GM12878 (cell line): Measurements from ENCODE around the gene ARIH2. TPM values are rescaled to one million over a fixed set of nuclear protein-coding genes. Genes with fewer than 3 reads are reported as not detected.

Experiments
- ATAC-seq: fragments of 200-7000 bp; cut with Tn5 transposase; 3 replicates; pipeline ENCODE4 v1.9.1; 2020; ENCODE audit warnings: mild to moderate bottlenecking, moderate library complexity
- BruUV-seq: library from RNA; stranded (reverse); fragments of 400-500 nt; replicated peaks from 2 replicates; lab custom pipeline; 2021; lab: Mats Ljungman, UMichigan
- CTCF ChIA-PET: fragments of 300-600 bp; sonication (Branson Sonifier 250); formaldehyde crosslinking; extraction: SDS; loops from one replicate; lab custom pipeline; 2021; ENCODE audit warnings: inconsistent platforms; lab: Yijun Ruan, JAX
- POLR2A ChIA-PET: fragments of 350-600 bp; formaldehyde crosslinking; extraction: SDS; loops from one replicate; lab custom pipeline; 2021; ENCODE audit warnings: inconsistent platforms; lab: Charles Lee
- RAD21 ChIA-PET: fragments of 300-600 bp; sonication (Branson Sonifier 250); formaldehyde crosslinking; loops from one replicate; lab custom pipeline; 2023; ENCODE audit warnings: antibody characterized with exemption; ENCODE audit not compliant: unreplicated experiment; lab: Charles Lee
- SMC1A ChIA-PET: fragments of 300-600 bp; sonication (Branson Sonifier 250); formaldehyde crosslinking; loops from one replicate; lab custom pipeline; 2023; ENCODE audit not compliant: unreplicated experiment, uncharacterized antibody; lab: Charles Lee
- DNase-seq: peaks from one replicate; pipeline ENCODE4 v3.0.0-alpha.2; 2011; ENCODE audit warnings: low read depth, low spot score
- FAIRE-seq: peaks from 3 replicates; lab custom pipeline; 2011; peaks lifted over from hg19 to GRCh38; lab: Jason Lieb, UNC
- H2AFZ ChIP-seq: 2 replicates; pipeline ENCODE4 v1.6.0; 2011; ENCODE audit warnings: low read depth, low read length, control low read depth; ENCODE audit not compliant: control insufficient read depth
- H3K27ac ChIP-seq: 2 replicates; pipeline ENCODE4 v1.5.1; 2011; ENCODE audit warnings: control low read depth; ENCODE audit not compliant: control insufficient read depth, insufficient read depth
- H3K27me3 ChIP-seq, 2 experiments: replicated peaks in 1 of 2; 2 replicates each; pipeline versions ENCODE4 v1.6.0 to v1.6.1; 2011; ENCODE audit warnings: low read length in 1 of 2; ENCODE audit not compliant: control insufficient read depth in 2 of 2, insufficient read depth in 2 of 2
- H3K36me3 ChIP-seq, 2 experiments: 2 replicates each; pipeline ENCODE4 v1.5.1; 2011; ENCODE audit warnings: low read length in 1 of 2; ENCODE audit not compliant: control insufficient read depth in 2 of 2, insufficient read depth in 2 of 2
- H3K4me1 ChIP-seq: 2 replicates; pipeline ENCODE4 v1.6.1; 2011; ENCODE audit warnings: mild to moderate bottlenecking, low read length, moderate library complexity, mixed read lengths; ENCODE audit not compliant: control insufficient read depth, insufficient read depth
- H3K4me2 ChIP-seq: 2 replicates; pipeline ENCODE4 v1.6.0; 2011; ENCODE audit warnings: control low read depth; ENCODE audit not compliant: control insufficient read depth, insufficient read depth
- H3K4me3 ChIP-seq: fragments of 200-600 bp; sonication (generic); 2 replicates; pipeline ENCODE4 v1.5.1; 2016
- H3K79me2 ChIP-seq: 2 replicates; pipeline ENCODE4 v1.6.0; 2011; ENCODE audit warnings: low read length; ENCODE audit not compliant: control insufficient read depth, insufficient read depth
- H3K9ac ChIP-seq: 2 replicates; pipeline ENCODE4 v1.8.0; 2011; ENCODE audit warnings: low read length, control low read depth, mixed read lengths; ENCODE audit not compliant: control insufficient read depth, insufficient read depth
- H3K9me3 ChIP-seq: replicated peaks from 3 replicates; pipeline ENCODE4 v1.5.1; 2011; ENCODE audit warnings: mild to moderate bottlenecking, low read length; ENCODE audit not compliant: control insufficient read depth, insufficient read depth
- H4K20me1 ChIP-seq: 2 replicates; pipeline ENCODE4 v1.6.0; 2011; ENCODE audit not compliant: control insufficient read depth, insufficient read depth
- RAD21 ChIP-seq: IDR thresholded peaks from 2 replicates; pipeline ENCODE4 v1.6.1; 2011; ENCODE audit warnings: mild to moderate bottlenecking, low read depth, low read length, moderate library complexity; ENCODE audit not compliant: insufficient read depth
- RB1 ChIP-seq: fragments of 450-650 bp; formaldehyde crosslinking; IDR thresholded peaks from 2 replicates; pipeline ENCODE4 v1.6.1; 2017; ENCODE audit warnings: mild to moderate bottlenecking, borderline replicate concordance
- RUNX3 ChIP-seq: IDR thresholded peaks from 2 replicates; pipeline ENCODE4 v1.6.1; 2012; ENCODE audit warnings: low read length, inconsistent platforms
- TARDBP ChIP-seq: IDR thresholded peaks from 2 replicates; pipeline ENCODE4 v1.6.1; 2016; ENCODE audit warnings: borderline replicate concordance
- WGBS: methylation state at CpG from one replicate; pipeline ENCODE4 v1.1.6; 2016; ENCODE audit warnings: low lambda C conversion rate; ENCODE audit not compliant: insufficient replicate concordance, insufficient coverage; ENCODE audit errors: missing lambda C conversion rate; 5-methylcytosine and 5-hydroxymethylcytosine counted together
- in situ Hi-C: fragments of 300-500 bp; cut with MboI; formaldehyde crosslinking; loops from 9 replicates; pipeline ENCODE4 v1.14.3; 2018; ENCODE audit warnings: mixed read lengths
- intact Hi-C: fragments of 100-400 bp; cut with micrococcal nuclease; formaldehyde crosslinking; loops from one replicate; pipeline ENCODE4 v1.14.2; 2022; ENCODE audit not compliant: unreplicated experiment
- polyA plus RNA-seq, 11 experiments: library from polyadenylated mRNA; depleted of rRNA in 4 of 11; unstranded in 6 of 11; stranded (reverse) in 5 of 11; fragments of >200 nt; fragmentation: Nextera tagmentation in 4 of 11; fragmentation: Illumina TruSeq in 1 of 11; extraction: Ambion mirVana in 4 of 11; extraction: Trizol in 1 of 11; gene quantifications; 1 replicate in 1 of 11; 2 replicates in 10 of 11; pipeline versions ENCODE4 v1.2.1 to v1.2.3, GENCODE V29; 2011 to 2016; ENCODE audit warnings: inconsistent platforms in 2 of 11, missing spikeins in 2 of 11, low read depth in 1 of 11
- total RNA-seq, 4 experiments: library from RNA; depleted of rRNA in 3 of 4; stranded (reverse); fragments of >200 nt in 3 of 4; fragmentation: Illumina TruSeq in 1 of 4; extraction: Trizol in 1 of 4; gene quantifications; 2 replicates each; pipeline versions ENCODE4 v1.2.1 to v1.2.3, GENCODE V29; 2013 to 2021
- TF ChIP-seq, protein P1 (sequence below): fragments of 450-650 bp; IDR thresholded peaks from 2 replicates; pipeline ENCODE4 v1.6.1; 2016; ENCODE audit warnings: mild to moderate bottlenecking

The ARIH2 gene
- total and polyA plus RNA-seq, 10 of the 15 experiments (the other 5 are each of a cell fraction or from before 2014, with no cell fraction given): 18.7 to 74.7 (median 63.7) TPM

- no peaks in the 10 kb centered on the region for H3K27me3 ChIP-seq
- H2AFZ ChIP-seq: no peak overlapping the region
- ATAC-seq (no peak), FAIRE-seq (no peak)
- no peaks in the 10 kb centered on the region for H3K9me3 ChIP-seq
- no peaks in the 10 kb centered on the region for H3K36me3 ChIP-seq
- peaks cover 18% of the 10 kb centered on the region for H3K4me1 ChIP-seq
- intact Hi-C loops: loop anchor here (5.0 kb wide), 1 partner anchor 50 kb away; the partner anchor contains the start of gene PRKAR2A
- no peak for TF ChIP-seq RB1
- TF ChIP-seq RUNX3: peak; percentile 63
- TF ChIP-seq, all 136 proteins: peak for 1
- no TSS peak for BruUV-seq
- ChIA-PET CTCF (interaction anchor here (0.5 to 3.2 kb wide), 10 partner anchors 10 to 738 kb away, joined by 3 to 12 read pairs (median 4); partner anchors contain the start of genes ARIH2 and WDR6), RAD21 (interaction anchor here (0.8 to 1.7 kb wide), 7 partner anchors 16 to 157 kb away, joined by 3 to 6 read pairs (median 4); partner anchors contain the start of genes ARIH2 and PRKAR2A), POLR2A (interaction anchor here (0.6 to 1.9 kb wide), 10 partner anchors 9 to 909 kb away, joined by 3 to 5 read pairs (median 4); partner anchors contain the start of gene PRKAR2A), SMC1A (interaction anchor here (1.0 to 3.0 kb wide), 10 partner anchors 10 to 85 kb away, joined by 3 to 14 read pairs (median 3); partner anchors contain the start of gene ARIH2)
- H3K4me2 ChIP-seq: no peak overlapping the region; the same call in 1 of the 2 replicates
- no peaks in the 10 kb centered on the region for H4K20me1 ChIP-seq
- no peak overlapping the region; the same call in 1 of the 2 replicates for H3K9ac ChIP-seq
- H3K27ac ChIP-seq: no peak overlapping the region
- DNase-seq: no peak
- H3K4me3 ChIP-seq: no peak overlapping the region
- in situ Hi-C loops: no loop called here
- WGBS: 100% methylated on average over 2 of the region's 2 CpGs
- peaks cover 2% of the 10 kb centered on the region for H3K79me2 ChIP-seq
Observed at GRCh38 chr3:48896936-48897335, 21.7 kb upstream of the ARIH2 start.

DNA sequence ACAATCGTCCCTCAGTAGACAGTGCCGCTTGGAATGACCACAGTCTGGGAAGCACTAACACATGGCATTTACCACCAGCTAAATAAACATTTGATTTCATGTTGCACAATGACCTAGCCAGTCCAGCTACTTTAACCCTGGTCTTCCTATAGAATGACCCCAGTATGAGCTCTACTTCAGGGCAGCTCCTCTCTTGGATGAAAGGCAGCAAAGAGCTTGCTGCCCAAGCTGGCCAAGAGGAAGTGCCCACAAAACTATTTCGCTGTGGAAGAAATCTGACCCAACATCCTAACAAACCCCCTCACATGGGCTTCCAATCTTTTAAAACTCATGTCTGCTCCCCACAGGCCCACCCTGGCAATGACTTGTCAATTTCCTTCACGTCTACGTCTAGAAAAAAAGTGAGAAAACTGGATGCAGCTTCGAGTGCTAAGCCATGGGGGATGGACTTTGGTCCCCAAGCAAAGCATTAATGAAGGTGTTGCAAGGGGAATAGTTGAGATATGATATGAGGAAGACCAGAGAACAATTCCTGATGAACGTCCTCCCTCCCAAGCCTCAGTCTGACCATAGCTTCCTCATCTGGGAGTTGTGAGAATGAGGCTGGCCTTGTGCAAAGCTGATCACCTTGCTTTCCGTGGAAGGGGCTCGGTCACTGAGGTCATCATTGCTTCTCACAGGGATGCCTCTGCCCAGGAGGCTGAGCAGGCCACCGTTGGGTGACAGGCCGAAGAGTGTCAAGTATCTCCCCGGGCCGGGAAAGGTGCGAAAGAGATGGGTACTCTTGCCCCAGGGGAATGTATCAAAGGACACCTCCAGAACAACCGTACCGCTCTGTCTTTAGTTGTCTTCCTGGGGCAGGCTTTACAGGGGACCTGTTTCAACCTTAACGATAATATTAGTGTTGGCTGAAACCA is 20.9 kb upstream of the ARIH2 start:
- CTCF ChIA-PET: interaction anchor here (0.5 to 3.2 kb wide), 19 partner anchors 10 to 739 kb away, joined by 3 to 12 read pairs (median 3); partner anchors contain the start of genes ARIH2 and WDR6
- TF ChIP-seq, protein P1, sequence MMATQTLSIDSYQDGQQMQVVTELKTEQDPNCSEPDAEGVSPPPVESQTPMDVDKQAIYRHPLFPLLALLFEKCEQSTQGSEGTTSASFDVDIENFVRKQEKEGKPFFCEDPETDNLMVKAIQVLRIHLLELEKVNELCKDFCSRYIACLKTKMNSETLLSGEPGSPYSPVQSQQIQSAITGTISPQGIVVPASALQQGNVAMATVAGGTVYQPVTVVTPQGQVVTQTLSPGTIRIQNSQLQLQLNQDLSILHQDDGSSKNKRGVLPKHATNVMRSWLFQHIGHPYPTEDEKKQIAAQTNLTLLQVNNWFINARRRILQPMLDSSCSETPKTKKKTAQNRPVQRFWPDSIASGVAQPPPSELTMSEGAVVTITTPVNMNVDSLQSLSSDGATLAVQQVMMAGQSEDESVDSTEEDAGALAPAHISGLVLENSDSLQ: no peak
- TF ChIP-seq RAD21 (0 out of 2 replicates have a peak, but pooled peaks have one; percentile 15), TARDBP (no peak)
- TF ChIP-seq, all 136 proteins: peak for 1
- peak overlapping the region; percentile 70 for H3K9ac ChIP-seq
- peak; percentile 24 for ATAC-seq
- intact Hi-C loops (loop anchor here (2.0 to 5.0 kb wide), 2 partner anchors 21 to 50 kb away; partner anchors contain the start of genes ARIH2 and PRKAR2A), in situ Hi-C loops (no loop called here)
- FAIRE-seq: no peak
- no peaks in the 10 kb centered on the region for H3K27me3 ChIP-seq
- RAD21 ChIA-PET: interaction anchor here (0.5 to 2.0 kb wide), 15 partner anchors 17 to 181 kb away, joined by 3 to 14 read pairs (median 4); partner anchors contain the start of genes ARIH2, IP6K2 and WDR6
- no peaks in the 10 kb centered on the region for H3K9me3 ChIP-seq
- H3K27ac ChIP-seq: peak overlapping the region; percentile 66
- no peaks in the 10 kb centered on the region for H4K20me1 ChIP-seq
- no TSS peak for BruUV-seq
- peak overlapping the region; percentile 97 for H3K4me2 ChIP-seq
- H3K4me3 ChIP-seq: peak overlapping the region; percentile 75
- H2AFZ ChIP-seq: peak overlapping the region; percentile 92
- POLR2A ChIA-PET: interaction anchor here (0.6 to 2.1 kb wide), 9 partner anchors 19 to 909 kb away, joined by 3 to 20 read pairs (median 4); partner anchors contain the start of gene ARIH2
- 15% methylated on average over 17 of the region's 17 CpGs for WGBS
- H3K4me1 ChIP-seq: peaks cover 18% of the 10 kb centered on the region
- peaks cover 2% of the 10 kb centered on the region for H3K79me2 ChIP-seq
- H3K36me3 ChIP-seq: no peaks in the 10 kb centered on the region
- SMC1A ChIA-PET: interaction anchor here (0.9 to 3.0 kb wide), 14 partner anchors 18 to 158 kb away, joined by 3 to 14 read pairs (median 3); partner anchors contain the start of gene ARIH2
- DNase-seq: no peak
